H1 (cell line): ENCODE data around the gene SLC38A10.

Experiments
- MAFK ChIP-seq: IDR thresholded peaks from 2 replicates; pipeline ENCODE4 v1.6.1; 2012; ENCODE audit warnings: low read depth, mild to moderate bottlenecking, improper control_type of control experiment, low read length
- MAX ChIP-seq: IDR thresholded peaks from 2 replicates; pipeline ENCODE4 v1.6.1; 2012; ENCODE audit warnings: inconsistent platforms
- PHF8 ChIP-seq: fragments of 200-600 bp; sonication (generic); conservative IDR thresholded peaks from 2 replicates; pipeline ENCODE4 v1.7.1; 2012; ENCODE audit warnings: low read depth, mild to moderate bottlenecking, inconsistent platforms, low read length, moderate library complexity
- POLR2A ChIP-seq, 2 experiments: IDR thresholded peaks; 1 replicate in 1 of 2; 2 replicates in 1 of 2; pipeline ENCODE4 v1.6.1; 2011; ENCODE audit warnings: low read depth in 2 of 2, low read length in 2 of 2, mild to moderate bottlenecking in 2 of 2; ENCODE audit errors: control extremely low read depth in 1 of 2
- POLR2AphosphoS5 ChIP-seq: IDR thresholded peaks from 2 replicates; pipeline ENCODE4 v1.6.1; 2011; ENCODE audit warnings: low read depth, low read length
- SIN3A ChIP-seq, 2 experiments: IDR thresholded peaks in 1 of 2; conservative IDR thresholded peaks in 1 of 2; 2 replicates each; pipeline ENCODE4 v1.6.1; 2011 to 2012; ENCODE audit warnings: low read length in 2 of 2, improper control_type of control experiment in 1 of 2, low read depth in 1 of 2, mild to moderate bottlenecking in 1 of 2
- TF ChIP-seq, protein P1 (sequence below), 3 experiments: IDR thresholded peaks; 1 replicate in 2 of 3; 2 replicates in 1 of 3; pipeline versions ENCODE4 v1.5.1 to v1.6.1; 2011; ENCODE audit warnings: low read length in 3 of 3, mild to moderate bottlenecking in 3 of 3, inconsistent platforms in 2 of 3, low read depth in 1 of 3, moderate library complexity in 1 of 3; ENCODE audit not compliant: insufficient read depth in 1 of 3; ENCODE audit errors: control extremely low read depth in 1 of 3

GRCh38 chr17:81335773-81336157 lies 40.7 kb upstream of the SLC38A10 start:
- TF ChIP-seq, protein P1, sequence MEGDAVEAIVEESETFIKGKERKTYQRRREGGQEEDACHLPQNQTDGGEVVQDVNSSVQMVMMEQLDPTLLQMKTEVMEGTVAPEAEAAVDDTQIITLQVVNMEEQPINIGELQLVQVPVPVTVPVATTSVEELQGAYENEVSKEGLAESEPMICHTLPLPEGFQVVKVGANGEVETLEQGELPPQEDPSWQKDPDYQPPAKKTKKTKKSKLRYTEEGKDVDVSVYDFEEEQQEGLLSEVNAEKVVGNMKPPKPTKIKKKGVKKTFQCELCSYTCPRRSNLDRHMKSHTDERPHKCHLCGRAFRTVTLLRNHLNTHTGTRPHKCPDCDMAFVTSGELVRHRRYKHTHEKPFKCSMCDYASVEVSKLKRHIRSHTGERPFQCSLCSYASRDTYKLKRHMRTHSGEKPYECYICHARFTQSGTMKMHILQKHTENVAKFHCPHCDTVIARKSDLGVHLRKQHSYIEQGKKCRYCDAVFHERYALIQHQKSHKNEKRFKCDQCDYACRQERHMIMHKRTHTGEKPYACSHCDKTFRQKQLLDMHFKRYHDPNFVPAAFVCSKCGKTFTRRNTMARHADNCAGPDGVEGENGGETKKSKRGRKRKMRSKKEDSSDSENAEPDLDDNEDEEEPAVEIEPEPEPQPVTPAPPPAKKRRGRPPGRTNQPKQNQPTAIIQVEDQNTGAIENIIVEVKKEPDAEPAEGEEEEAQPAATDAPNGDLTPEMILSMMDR (IDR thresholded peaks at IDR 0.05; ENCODE audit: control extremely low read depth in 1 of 3, insufficient read depth in 1 of 3, low read depth in 1 of 3, low read length in 3 of 3): no peak
- no peak for TF ChIP-seq MAFK
- no peak for TF ChIP-seq POLR2AphosphoS5
- TF ChIP-seq POLR2A (IDR thresholded peaks at IDR 0.05; ENCODE audit: control extremely low read depth in 1 of 2, low read depth in 2 of 2, low read length in 2 of 2): no peak
- TF ChIP-seq SIN3A (conservative IDR thresholded peaks at IDR 0.05 in 1 of 2, IDR thresholded peaks at IDR 0.05 in 1 of 2; ENCODE audit: low read depth in 1 of 2, low read length in 2 of 2): no peak
- TF ChIP-seq PHF8: no peak
- TF ChIP-seq MAX: no peak
